DND-41 (cell line): Measurements from ENCODE around the gene ALG2.

Source experiments
- ATAC-seq: fragments of 200-7000 bp; cut with Tn5 transposase; 3 replicates; pipeline ENCODE4 v1.9.1; 2021; ENCODE audit warnings: low read depth; ENCODE audit not compliant: insufficient read depth
- DNase-seq: peaks from one replicate; pipeline ENCODE4 v3.0.0-alpha.2; 2020
- H2AFZ ChIP-seq: 2 replicates; pipeline ENCODE4 v1.6.0; 2012; ENCODE audit warnings: low read depth, low read length
- H3K27ac ChIP-seq: 2 replicates; pipeline ENCODE4 v1.5.1; 2012; ENCODE audit warnings: low read length, inconsistent platforms
- H3K27me3 ChIP-seq: fragments of 200-600 bp; sonication (generic); 2 replicates; pipeline ENCODE4 v1.6.0; 2012; ENCODE audit warnings: low read length, mild to moderate bottlenecking, inconsistent platforms; ENCODE audit not compliant: insufficient read depth, poor library complexity
- H3K36me3 ChIP-seq: 2 replicates; pipeline ENCODE4 v1.5.1; 2012; ENCODE audit warnings: low read length, inconsistent platforms; ENCODE audit not compliant: insufficient read depth
- H3K4me1 ChIP-seq: 2 replicates; pipeline ENCODE4 v1.5.1; 2012; ENCODE audit warnings: mild to moderate bottlenecking, low read length; ENCODE audit not compliant: insufficient read depth
- H3K4me2 ChIP-seq: 2 replicates; pipeline ENCODE4 v1.6.0; 2012; ENCODE audit warnings: mild to moderate bottlenecking, moderate library complexity, low read length, inconsistent platforms; ENCODE audit not compliant: insufficient read depth
- H3K4me3 ChIP-seq, 2 experiments: fragments of 200-600 bp in 1 of 2; shearing (Covaris generic) in 1 of 2; 2 replicates each; pipeline ENCODE4 v1.5.1; 2012 to 2016; ENCODE audit warnings: inconsistent platforms in 2 of 2, low read length in 2 of 2, mild to moderate bottlenecking in 2 of 2, low read depth in 1 of 2, moderate library complexity in 1 of 2
- H3K79me2 ChIP-seq: 2 replicates; pipeline ENCODE4 v1.6.0; 2012; ENCODE audit warnings: low read length, inconsistent platforms; ENCODE audit not compliant: insufficient read depth
- H3K9ac ChIP-seq: 2 replicates; pipeline ENCODE4 v1.6.0; 2012; ENCODE audit warnings: low read depth, mild to moderate bottlenecking, inconsistent platforms, low read length, moderate library complexity
- H3K9me3 ChIP-seq: 2 replicates; pipeline ENCODE4 v1.5.1; 2012; ENCODE audit warnings: low read length, moderate library complexity, mild to moderate bottlenecking, inconsistent platforms; ENCODE audit not compliant: insufficient read depth, severe bottlenecking
- H4K20me1 ChIP-seq: 2 replicates; pipeline ENCODE4 v1.6.0; 2012; ENCODE audit warnings: low read length; ENCODE audit not compliant: insufficient read depth
- EZH2 ChIP-seq: IDR thresholded peaks from 3 replicates; pipeline ENCODE4 v1.6.1; 2012; ENCODE audit warnings: borderline replicate concordance, low read depth, mild to moderate bottlenecking, moderate library complexity, low read length, inconsistent platforms; ENCODE audit not compliant: severe bottlenecking
- TF ChIP-seq, protein P1 (sequence below): IDR thresholded peaks from 2 replicates; pipeline ENCODE4 v1.5.1; 2012; ENCODE audit warnings: borderline replicate concordance, low read length, moderate library complexity, mild to moderate bottlenecking; ENCODE audit not compliant: poor library complexity, severe bottlenecking; ENCODE audit errors: extremely low read depth

The ALG2 gene

DNA sequence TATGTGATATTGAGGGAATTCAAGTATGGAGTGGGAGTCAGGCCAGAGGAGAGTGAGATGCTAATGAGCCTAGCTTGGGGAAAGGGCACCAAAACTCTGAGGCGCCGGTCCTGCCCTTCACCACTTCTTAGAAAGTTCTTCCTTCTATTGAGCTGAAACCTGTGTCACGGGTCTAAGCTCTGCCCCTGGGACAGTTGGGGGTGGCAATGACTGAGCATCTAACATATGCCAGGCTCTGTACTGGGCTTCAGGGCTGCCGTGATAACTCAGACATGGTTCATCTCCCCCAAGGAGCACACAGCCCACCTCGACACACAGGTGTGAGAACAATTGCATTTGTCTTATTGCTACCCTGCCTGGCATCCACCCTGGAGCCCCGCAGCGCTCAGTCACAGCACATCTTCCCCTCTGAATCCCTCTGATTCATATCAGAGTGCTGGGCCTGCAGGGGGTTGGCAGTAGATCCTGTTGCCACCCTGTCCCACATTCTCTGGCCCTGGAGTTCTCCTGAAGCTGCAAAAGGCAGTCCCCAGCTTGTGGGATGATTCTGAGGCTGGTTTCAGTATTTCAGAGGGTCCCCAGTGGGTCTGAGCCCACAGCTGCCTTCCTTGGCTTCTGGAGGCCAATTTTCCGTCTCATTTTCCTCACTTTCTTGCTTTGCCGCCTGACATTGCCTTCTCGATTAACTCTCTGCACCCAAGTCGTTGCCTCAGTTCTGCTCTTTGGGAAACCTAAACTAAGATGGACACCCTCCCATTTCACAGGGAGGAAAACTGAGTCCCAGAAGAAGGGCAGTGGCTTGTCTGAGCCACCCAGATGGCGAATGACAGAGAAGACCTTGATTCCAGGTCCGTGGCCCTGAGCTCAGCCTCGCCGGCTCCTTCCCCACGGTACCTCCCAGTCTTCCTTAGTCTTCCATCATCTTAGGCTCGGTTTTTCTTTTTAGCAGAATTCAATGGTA is 42.5 kb downstream of the ALG2 start:
- Histone ChIP-seq H3K4me2 (no peak overlapping the region), H2AFZ (no peak overlapping the region), H3K4me3 (no peak overlapping the region), H3K79me2 (no peaks in the 10 kb centered on the region), H3K9me3 (no peaks in the 10 kb centered on the region), H3K4me1 (no peaks in the 10 kb centered on the region), H3K9ac (no peak overlapping the region), H3K27ac (no peak overlapping the region), H4K20me1 (no peaks in the 10 kb centered on the region), H3K36me3 (no peaks in the 10 kb centered on the region), H3K27me3 (peaks cover 6% of the 10 kb centered on the region)
- TF ChIP-seq EZH2: no peak
- TF ChIP-seq, protein P1, sequence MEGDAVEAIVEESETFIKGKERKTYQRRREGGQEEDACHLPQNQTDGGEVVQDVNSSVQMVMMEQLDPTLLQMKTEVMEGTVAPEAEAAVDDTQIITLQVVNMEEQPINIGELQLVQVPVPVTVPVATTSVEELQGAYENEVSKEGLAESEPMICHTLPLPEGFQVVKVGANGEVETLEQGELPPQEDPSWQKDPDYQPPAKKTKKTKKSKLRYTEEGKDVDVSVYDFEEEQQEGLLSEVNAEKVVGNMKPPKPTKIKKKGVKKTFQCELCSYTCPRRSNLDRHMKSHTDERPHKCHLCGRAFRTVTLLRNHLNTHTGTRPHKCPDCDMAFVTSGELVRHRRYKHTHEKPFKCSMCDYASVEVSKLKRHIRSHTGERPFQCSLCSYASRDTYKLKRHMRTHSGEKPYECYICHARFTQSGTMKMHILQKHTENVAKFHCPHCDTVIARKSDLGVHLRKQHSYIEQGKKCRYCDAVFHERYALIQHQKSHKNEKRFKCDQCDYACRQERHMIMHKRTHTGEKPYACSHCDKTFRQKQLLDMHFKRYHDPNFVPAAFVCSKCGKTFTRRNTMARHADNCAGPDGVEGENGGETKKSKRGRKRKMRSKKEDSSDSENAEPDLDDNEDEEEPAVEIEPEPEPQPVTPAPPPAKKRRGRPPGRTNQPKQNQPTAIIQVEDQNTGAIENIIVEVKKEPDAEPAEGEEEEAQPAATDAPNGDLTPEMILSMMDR: no peak
- DNase-seq: no peak
- ATAC-seq: no peak

DNA sequence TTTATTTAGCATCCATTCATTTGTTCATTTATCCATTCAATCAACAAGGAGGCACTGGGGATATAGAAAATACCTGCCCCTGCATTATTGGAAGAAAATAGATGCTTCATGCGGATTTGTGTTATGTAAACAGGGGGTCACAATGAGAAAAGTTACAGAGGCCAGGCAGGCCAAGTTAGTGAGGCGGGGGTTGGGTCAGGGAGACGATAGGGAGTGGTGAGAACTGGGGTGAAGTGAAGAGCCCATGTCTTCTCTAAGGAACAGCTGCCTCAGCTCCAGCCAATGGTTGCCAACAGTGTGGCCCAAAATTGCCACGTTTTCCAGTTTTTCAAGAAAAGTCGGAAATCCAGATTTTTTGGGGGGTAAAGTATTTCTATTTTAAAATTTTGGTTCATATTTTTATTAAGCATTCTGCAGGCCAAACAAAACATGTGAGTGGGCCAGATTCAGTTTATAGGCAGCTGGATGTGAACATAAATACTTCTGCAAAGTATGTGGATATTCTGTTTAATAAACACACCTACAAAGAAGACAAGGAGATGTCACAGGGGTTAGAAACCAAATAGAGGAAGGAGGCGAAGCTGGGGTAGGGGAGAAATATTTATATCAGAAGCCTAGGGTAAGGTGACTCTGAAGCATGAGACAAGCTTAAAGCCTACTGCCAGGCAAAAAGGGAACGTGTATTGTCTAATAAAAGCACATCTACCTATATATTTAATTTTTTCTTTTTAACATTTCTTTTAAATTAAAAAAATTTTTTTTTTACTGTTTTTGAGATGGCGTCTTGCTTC is 44.0 kb downstream of the ALG2 start:
- no peak overlapping the region for H2AFZ ChIP-seq
- ATAC-seq (no peak), DNase-seq (no peak)
- H3K4me2 ChIP-seq: no peak overlapping the region
- H3K27me3 ChIP-seq: peaks cover 6% of the 10 kb centered on the region
- H3K36me3 ChIP-seq: no peaks in the 10 kb centered on the region
- no peaks in the 10 kb centered on the region for H3K79me2 ChIP-seq
- TF ChIP-seq EZH2: no peak
- TF ChIP-seq, protein P1: no peak
- H3K9ac ChIP-seq: no peak overlapping the region
- H4K20me1 ChIP-seq: no peaks in the 10 kb centered on the region
- H3K4me3 ChIP-seq: no peak overlapping the region
- H3K4me1 ChIP-seq: no peaks in the 10 kb centered on the region
- H3K27ac ChIP-seq: no peak overlapping the region
- H3K9me3 ChIP-seq: no peaks in the 10 kb centered on the region

DNA sequence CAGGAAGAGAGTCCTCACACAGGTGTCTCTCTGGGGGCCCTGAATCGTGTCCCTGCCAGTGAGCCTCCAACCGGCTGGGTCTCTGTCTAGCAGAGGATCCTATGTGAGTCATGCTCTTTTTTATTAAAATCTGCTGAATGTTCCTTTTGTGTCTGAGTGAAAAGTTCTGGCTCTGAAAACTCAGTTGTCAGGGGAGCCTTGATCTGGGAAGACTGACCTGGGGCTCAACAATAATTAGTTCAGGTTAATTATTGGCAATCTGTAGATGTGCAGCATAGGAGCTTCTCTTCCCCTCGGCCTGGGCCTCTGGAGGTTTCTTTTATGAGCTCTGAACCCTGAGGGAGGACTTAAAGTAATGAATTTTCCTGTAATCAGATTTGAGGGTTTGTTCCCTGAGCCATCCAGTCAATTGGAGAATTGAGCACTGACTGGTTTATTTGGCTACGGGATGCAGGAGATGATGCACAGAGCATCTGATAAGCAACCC is 45.2 kb downstream of the ALG2 start:
- H3K9ac ChIP-seq: no peak overlapping the region
- no peaks in the 10 kb centered on the region for H4K20me1 ChIP-seq
- no peaks in the 10 kb centered on the region for H3K36me3 ChIP-seq
- no peak overlapping the region for H2AFZ ChIP-seq
- no peak overlapping the region for H3K4me2 ChIP-seq
- no peaks in the 10 kb centered on the region for H3K4me1 ChIP-seq
- H3K27ac ChIP-seq: no peak overlapping the region
- DNase-seq (no peak), ATAC-seq (no peak)
- no peaks in the 10 kb centered on the region for H3K79me2 ChIP-seq
- H3K27me3 ChIP-seq: peaks cover 5% of the 10 kb centered on the region
- TF ChIP-seq, protein P1: no peak
- no peak for TF ChIP-seq EZH2
- H3K9me3 ChIP-seq: no peaks in the 10 kb centered on the region
- no peak overlapping the region for H3K4me3 ChIP-seq
